Caco-2 (cell line): ENCODE data around the gene TPSG1. TPM values are rescaled to one million over a fixed set of nuclear protein-coding genes. Genes with fewer than 3 reads are reported as not detected.

Experiments
- BruUV-seq: library from RNA; stranded (reverse); fragments of 400-500 nt; replicated peaks from 2 replicates; lab custom pipeline; 2021; lab: Mats Ljungman, UMichigan
- CTCF ChIA-PET: fragments of 300-600 bp; sonication (Branson Sonifier 250); formaldehyde crosslinking; loops from one replicate; lab custom pipeline; 2022; ENCODE audit warnings: antibody characterized with exemption; lab: Charles Lee
- POLR2A ChIA-PET: fragments of 300-600 bp; sonication (Branson Sonifier 250); formaldehyde crosslinking; loops from one replicate; lab custom pipeline; 2022; ENCODE audit warnings: antibody characterized with exemption; lab: Charles Lee
- DNase-seq, 2 experiments: peaks; one replicate each; pipeline versions ENCODE4 v3.0.0 to v3.0.0-alpha.2; 2020 to 2022
- H3K27me3 ChIP-seq: replicated peaks from 2 replicates; pipeline ENCODE4 v1.6.0; 2011; ENCODE audit warnings: low read length; ENCODE audit not compliant: control insufficient read depth, insufficient read depth
- H3K36me3 ChIP-seq: 2 replicates; pipeline ENCODE4 v1.5.1; 2011; ENCODE audit warnings: low read length; ENCODE audit not compliant: control insufficient read depth, insufficient read depth
- H3K4me1 ChIP-seq: fragments of 250-450 bp; sonication (Bioruptor Pico); 2 replicates; pipeline ENCODE4 v1.5.1; 2020; ENCODE audit warnings: mild to moderate bottlenecking
- H3K4me3 ChIP-seq: 2 replicates; pipeline ENCODE4 v1.5.1; 2011; ENCODE audit warnings: low read depth, mild to moderate bottlenecking, control low read depth, low read length
- H3K9me3 ChIP-seq: fragments of 250-450 bp; sonication (Bioruptor Pico); 2 replicates; pipeline ENCODE4 v1.5.1; 2020; ENCODE audit warnings: mild to moderate bottlenecking, moderate library complexity
- H3K27ac Mint-ChIP-seq: one replicate; pipeline ENCODE4 v1.8.0; 2022; ENCODE audit warnings: mixed read lengths; ENCODE audit not compliant: unreplicated experiment
- H3K27me3 Mint-ChIP-seq: one replicate; pipeline ENCODE4 v1.8.0; 2022; ENCODE audit warnings: mixed read lengths; ENCODE audit not compliant: insufficient read depth, unreplicated experiment
- H3K36me3 Mint-ChIP-seq: one replicate; pipeline ENCODE4 v1.8.0; 2022; ENCODE audit warnings: mild to moderate bottlenecking, mixed read lengths; ENCODE audit not compliant: insufficient read depth, unreplicated experiment
- H3K4me1 Mint-ChIP-seq: one replicate; pipeline ENCODE4 v1.8.0; 2022; ENCODE audit warnings: low read depth, mixed read lengths; ENCODE audit not compliant: unreplicated experiment
- H3K4me3 Mint-ChIP-seq: one replicate; pipeline ENCODE4 v1.8.0; 2022; ENCODE audit warnings: mild to moderate bottlenecking, moderate library complexity, mixed read lengths; ENCODE audit not compliant: unreplicated experiment
- H3K9me3 Mint-ChIP-seq: one replicate; pipeline ENCODE4 v1.8.0; 2022; ENCODE audit warnings: mixed read lengths; ENCODE audit not compliant: unreplicated experiment
- intact Hi-C: fragments of 100-400 bp; cut with micrococcal nuclease; formaldehyde crosslinking; loops from one replicate; pipeline ENCODE4 v1.10.0; 2022; ENCODE audit not compliant: unreplicated experiment
- total RNA-seq: library from RNA; stranded (reverse); gene quantifications from 2 replicates; pipeline ENCODE4 v1.2.3, GENCODE V29; 2022
- TF ChIP-seq, protein P1 (sequence below), 2 experiments: fragments of 200-600 bp in 1 of 2; IDR thresholded peaks; 1 replicate in 1 of 2; 2 replicates in 1 of 2; pipeline versions ENCODE4 v1.5.1 to v1.8.0; 2011 to 2022; ENCODE audit warnings: antibody characterized with exemption in 1 of 2, control low read depth in 1 of 2, inconsistent platforms in 1 of 2, low read depth in 1 of 2, low read length in 1 of 2, mild to moderate bottlenecking in 1 of 2, moderate library complexity in 1 of 2; ENCODE audit not compliant: insufficient read depth in 1 of 2, severe bottlenecking in 1 of 2, unreplicated experiment in 1 of 2

The TPSG1 gene
- total RNA-seq, 1 experiment from 2014 or later, result not detected

DNA sequence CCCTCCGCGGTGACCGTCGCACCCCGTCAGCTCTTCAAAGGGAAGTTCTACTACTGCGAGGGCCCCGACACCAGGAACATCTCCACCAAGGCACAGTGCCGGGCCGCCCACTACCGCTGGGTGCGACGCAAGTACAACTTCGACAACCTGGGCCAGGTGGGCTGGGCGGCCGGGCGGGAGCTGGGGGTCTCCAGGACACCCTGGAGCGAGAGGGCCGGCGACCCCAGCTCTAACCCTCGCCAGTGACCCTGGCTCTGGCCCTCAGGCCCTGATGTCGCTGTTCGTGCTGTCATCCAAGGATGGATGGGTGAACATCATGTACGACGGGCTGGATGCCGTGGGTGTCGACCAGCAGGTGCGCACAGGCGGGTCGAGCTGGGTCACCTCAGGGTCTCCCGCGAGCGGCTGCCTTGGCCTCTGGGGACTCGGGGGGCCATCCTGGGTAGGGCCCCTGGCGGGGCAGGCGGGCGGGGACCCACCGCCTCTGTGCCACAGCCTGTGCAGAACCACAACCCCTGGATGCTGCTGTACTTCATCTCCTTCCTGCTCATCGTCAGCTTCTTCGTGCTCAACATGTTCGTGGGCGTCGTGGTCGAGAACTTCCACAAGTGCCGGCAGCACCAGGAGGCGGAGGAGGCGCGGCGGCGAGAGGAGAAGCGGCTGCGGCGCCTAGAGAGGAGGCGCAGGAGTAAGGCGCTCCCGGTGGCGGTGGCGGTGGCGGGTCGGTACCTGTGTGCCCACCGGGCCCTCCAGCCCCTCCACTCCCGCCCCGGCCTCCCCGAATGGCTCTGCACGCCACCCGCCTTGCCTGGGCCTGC is 13.4 kb downstream of the TPSG1 start:
- intact Hi-C loops, result no loop called here

DNA sequence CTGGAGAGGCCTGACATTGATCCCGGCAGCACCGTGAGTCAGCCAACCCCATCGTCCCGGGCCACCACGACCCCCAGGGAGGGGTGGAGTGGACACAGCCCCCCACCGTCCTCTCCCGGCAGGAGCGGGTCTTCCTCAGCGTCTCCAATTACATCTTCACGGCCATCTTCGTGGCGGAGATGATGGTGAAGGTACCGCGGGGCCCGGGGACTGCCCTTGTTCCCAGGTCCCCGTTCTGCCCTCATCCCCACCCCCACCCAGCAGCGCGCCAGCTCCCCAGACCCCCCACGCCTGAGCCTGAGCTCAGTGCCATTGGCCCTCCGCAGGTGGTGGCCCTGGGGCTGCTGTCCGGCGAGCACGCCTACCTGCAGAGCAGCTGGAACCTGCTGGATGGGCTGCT is 14.6 kb downstream of the TPSG1 start:
- no peaks in the 10 kb centered on the region for H3K27me3 Mint-ChIP-seq
- no peak for DNase-seq
- intact Hi-C loops, result no loop called here
- H3K9me3 Mint-ChIP-seq, result no peaks in the 10 kb centered on the region
- ChIA-PET POLR2A (no interaction called here), CTCF (no interaction called here)
- H3K4me3 Mint-ChIP-seq, result no peak overlapping the region
- Histone ChIP-seq H3K27me3 (no peaks in the 10 kb centered on the region), H3K36me3 (no peaks in the 10 kb centered on the region), H3K4me1 (no peaks in the 10 kb centered on the region), H3K9me3 (no peaks in the 10 kb centered on the region), H3K4me3 (no peak overlapping the region)
- H3K4me1 Mint-ChIP-seq, result no peaks in the 10 kb centered on the region
- TF ChIP-seq, protein P1, sequence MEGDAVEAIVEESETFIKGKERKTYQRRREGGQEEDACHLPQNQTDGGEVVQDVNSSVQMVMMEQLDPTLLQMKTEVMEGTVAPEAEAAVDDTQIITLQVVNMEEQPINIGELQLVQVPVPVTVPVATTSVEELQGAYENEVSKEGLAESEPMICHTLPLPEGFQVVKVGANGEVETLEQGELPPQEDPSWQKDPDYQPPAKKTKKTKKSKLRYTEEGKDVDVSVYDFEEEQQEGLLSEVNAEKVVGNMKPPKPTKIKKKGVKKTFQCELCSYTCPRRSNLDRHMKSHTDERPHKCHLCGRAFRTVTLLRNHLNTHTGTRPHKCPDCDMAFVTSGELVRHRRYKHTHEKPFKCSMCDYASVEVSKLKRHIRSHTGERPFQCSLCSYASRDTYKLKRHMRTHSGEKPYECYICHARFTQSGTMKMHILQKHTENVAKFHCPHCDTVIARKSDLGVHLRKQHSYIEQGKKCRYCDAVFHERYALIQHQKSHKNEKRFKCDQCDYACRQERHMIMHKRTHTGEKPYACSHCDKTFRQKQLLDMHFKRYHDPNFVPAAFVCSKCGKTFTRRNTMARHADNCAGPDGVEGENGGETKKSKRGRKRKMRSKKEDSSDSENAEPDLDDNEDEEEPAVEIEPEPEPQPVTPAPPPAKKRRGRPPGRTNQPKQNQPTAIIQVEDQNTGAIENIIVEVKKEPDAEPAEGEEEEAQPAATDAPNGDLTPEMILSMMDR (IDR thresholded peaks at IDR 0.05; ENCODE audit: insufficient read depth in 1 of 2, low read depth in 1 of 2, low read length in 1 of 2, severe bottlenecking in 1 of 2, unreplicated experiment in 1 of 2), result no peak
- no TSS peak for BruUV-seq
- peaks cover 4% of the 10 kb centered on the region for H3K36me3 Mint-ChIP-seq
- H3K27ac Mint-ChIP-seq, result no peak overlapping the region

More for the DNA sequence above, 13.4 kb downstream of the TPSG1 start:
- TF ChIP-seq, protein P1 (IDR thresholded peaks at IDR 0.05; ENCODE audit: insufficient read depth in 1 of 2, low read depth in 1 of 2, low read length in 1 of 2, severe bottlenecking in 1 of 2, unreplicated experiment in 1 of 2), result no peak
- no peak overlapping the region for H3K27ac Mint-ChIP-seq
- no peaks in the 10 kb centered on the region for H3K9me3 Mint-ChIP-seq
- H3K36me3 Mint-ChIP-seq, result no peaks in the 10 kb centered on the region
- Histone ChIP-seq H3K9me3 (no peaks in the 10 kb centered on the region), H3K27me3 (no peaks in the 10 kb centered on the region), H3K4me3 (no peak overlapping the region), H3K4me1 (no peaks in the 10 kb centered on the region), H3K36me3 (no peaks in the 10 kb centered on the region)
- H3K27me3 Mint-ChIP-seq, result no peaks in the 10 kb centered on the region
- ChIA-PET CTCF (no interaction called here), POLR2A (no interaction called here)
- no peaks in the 10 kb centered on the region for H3K4me1 Mint-ChIP-seq
- no TSS peak for BruUV-seq
- no peak overlapping the region for H3K4me3 Mint-ChIP-seq
- DNase-seq, result no peak

DNA sequence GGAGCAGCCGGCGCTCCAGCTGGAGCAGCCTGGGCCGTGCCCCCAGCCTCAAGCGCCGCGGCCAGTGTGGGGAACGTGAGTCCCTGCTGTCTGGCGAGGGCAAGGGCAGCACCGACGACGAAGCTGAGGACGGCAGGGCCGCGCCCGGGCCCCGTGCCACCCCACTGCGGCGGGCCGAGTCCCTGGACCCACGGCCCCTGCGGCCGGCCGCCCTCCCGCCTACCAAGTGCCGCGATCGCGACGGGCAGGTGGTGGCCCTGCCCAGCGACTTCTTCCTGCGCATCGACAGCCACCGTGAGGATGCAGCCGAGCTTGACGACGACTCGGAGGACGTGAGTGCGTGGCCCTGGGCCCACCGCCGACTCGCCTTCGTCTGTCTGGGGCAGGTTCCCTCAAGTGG is 16.0 kb downstream of the TPSG1 start:
- Mint-ChIP-seq H3K4me3 (no peak overlapping the region), H3K9me3 (no peaks in the 10 kb centered on the region), H3K36me3 (peaks cover 8% of the 10 kb centered on the region), H3K4me1 (no peaks in the 10 kb centered on the region), H3K27ac (no peak overlapping the region), H3K27me3 (no peaks in the 10 kb centered on the region)
- Histone ChIP-seq H3K36me3 (no peaks in the 10 kb centered on the region), H3K27me3 (no peaks in the 10 kb centered on the region), H3K4me3 (no peak overlapping the region), H3K4me1 (no peaks in the 10 kb centered on the region), H3K9me3 (no peaks in the 10 kb centered on the region)
- TF ChIP-seq, protein P1 (IDR thresholded peaks at IDR 0.05; ENCODE audit: insufficient read depth in 1 of 2, low read depth in 1 of 2, low read length in 1 of 2, severe bottlenecking in 1 of 2, unreplicated experiment in 1 of 2), result no peak
- CTCF ChIA-PET, result no interaction called here
- DNase-seq, result no peak
- intact Hi-C loops, result no loop called here
- POLR2A ChIA-PET, result no interaction called here
- no TSS peak for BruUV-seq
